CD14-positive monocyte (primary cell): ENCODE results near the gene GPR17. TPM values are rescaled to one million over a fixed set of nuclear protein-coding genes. Genes with fewer than 3 reads are reported as not detected.

Source experiments
- DNase-seq, 3 donors: peaks; one replicate each; pipeline ENCODE4 v3.0.0-alpha.2; 2011 to 2022
- H2AFZ ChIP-seq: 2 replicates; pipeline ENCODE4 v1.6.0; 2012; ENCODE audit warnings: mild to moderate bottlenecking, low read depth, low read length, inconsistent platforms; ENCODE audit not compliant: insufficient read depth, poor library complexity, severe bottlenecking
- H3K27ac ChIP-seq, 2 donors: 1 replicate in 1 of 2; 2 replicates in 1 of 2; pipeline ENCODE4 v1.5.1; 2012 to 2013; ENCODE audit warnings: low read length in 2 of 2, control low read depth in 1 of 2, inconsistent platforms in 1 of 2, low read depth in 1 of 2, mild to moderate bottlenecking in 1 of 2
- H3K27me3 ChIP-seq, 2 donors: one replicate each; pipeline versions ENCODE4 v1.6.0 to v1.6.1; 2011 to 2013; ENCODE audit warnings: low read length in 2 of 2; ENCODE audit not compliant: control insufficient read depth in 2 of 2, insufficient read depth in 2 of 2
- H3K36me3 ChIP-seq, 2 donors: replicated peaks in 1 of 2; 1 replicate in 1 of 2; 2 replicates in 1 of 2; pipeline versions ENCODE4 v1.5.1 to v1.6.1; 2012 to 2013; ENCODE audit warnings: low read length in 2 of 2, control low read depth in 1 of 2, inconsistent platforms in 1 of 2, mild to moderate bottlenecking in 1 of 2; ENCODE audit not compliant: insufficient read depth in 2 of 2, control insufficient read depth in 1 of 2
- H3K4me1 ChIP-seq, 2 donors: 1 replicate in 1 of 2; 2 replicates in 1 of 2; pipeline versions ENCODE4 v1.5.1 to v1.6.1; 2012 to 2013; ENCODE audit warnings: low read length in 2 of 2, control low read depth in 1 of 2, inconsistent platforms in 1 of 2, mild to moderate bottlenecking in 1 of 2, moderate library complexity in 1 of 2; ENCODE audit not compliant: insufficient read depth in 2 of 2, control insufficient read depth in 1 of 2
- H3K4me2 ChIP-seq: replicated peaks from 2 replicates; pipeline ENCODE3; 2012; ENCODE audit warnings: low read length, moderate library complexity, mild to moderate bottlenecking; ENCODE audit not compliant: poor library complexity, severe bottlenecking; ENCODE audit errors: extremely low read depth
- H3K4me3 ChIP-seq, 3 experiments: fragments of 200-600 bp in 1 of 3; sonication (generic) in 1 of 3; replicated peaks in 1 of 3; 1 replicate in 2 of 3; 2 replicates in 1 of 3; pipeline ENCODE4 v1.5.1; 2011 to 2013; ENCODE audit warnings: low read length in 3 of 3, mild to moderate bottlenecking in 3 of 3, control low read depth in 2 of 3, low read depth in 2 of 3, inconsistent platforms in 1 of 3, moderate library complexity in 1 of 3
- H3K79me2 ChIP-seq: 2 replicates; pipeline ENCODE4 v1.6.0; 2012; ENCODE audit warnings: mild to moderate bottlenecking, control low read depth, inconsistent platforms, low read length, moderate library complexity; ENCODE audit not compliant: insufficient read depth
- H3K9ac ChIP-seq: 2 replicates; pipeline ENCODE4 v1.6.0; 2017; ENCODE audit warnings: low read length, mild to moderate bottlenecking; ENCODE audit not compliant: insufficient read depth, poor library complexity, severe bottlenecking
- H3K9me3 ChIP-seq, 2 donors: replicated peaks in 1 of 2; 1 replicate in 1 of 2; 2 replicates in 1 of 2; pipeline versions ENCODE4 v1.5.1 to v1.6.1; 2012 to 2013; ENCODE audit warnings: low read length in 2 of 2, control low read depth in 1 of 2; ENCODE audit not compliant: control insufficient read depth in 1 of 2, insufficient read depth in 1 of 2
- H4K20me1 ChIP-seq: 2 replicates; pipeline ENCODE4 v1.6.0; 2012; ENCODE audit warnings: mild to moderate bottlenecking, low read length, control low read depth, moderate library complexity; ENCODE audit not compliant: insufficient read depth
- H3K27ac Mint-ChIP-seq, 7 donors: one replicate each; pipeline ENCODE4 v1.8.0; 2020; ENCODE audit warnings: mild to moderate bottlenecking in 7 of 7, mixed read lengths in 7 of 7, moderate library complexity in 6 of 7, inconsistent platforms in 2 of 7
- H3K27me3 Mint-ChIP-seq, 3 donors: one replicate each; pipeline ENCODE4 v1.8.0; 2021 to 2022; ENCODE audit warnings: low read depth in 3 of 3, mild to moderate bottlenecking in 3 of 3, mixed read lengths in 3 of 3, moderate library complexity in 3 of 3, inconsistent platforms in 1 of 3
- H3K36me3 Mint-ChIP-seq, 2 donors: one replicate each; pipeline ENCODE4 v1.8.0; 2020; ENCODE audit warnings: mixed read lengths in 2 of 2, inconsistent platforms in 1 of 2, mild to moderate bottlenecking in 1 of 2
- H3K4me1 Mint-ChIP-seq: one replicate; pipeline ENCODE4 v1.8.0; 2020; ENCODE audit warnings: mild to moderate bottlenecking, mixed read lengths
- H3K4me3 Mint-ChIP-seq, 2 donors: one replicate each; pipeline ENCODE4 v1.8.0; 2020; ENCODE audit warnings: mild to moderate bottlenecking in 2 of 2, mixed read lengths in 2 of 2, moderate library complexity in 1 of 2
- H3K9me3 Mint-ChIP-seq, 7 donors: one replicate each; pipeline ENCODE4 v1.8.0; 2020 to 2022; ENCODE audit warnings: mixed read lengths in 7 of 7, mild to moderate bottlenecking in 6 of 7, moderate library complexity in 6 of 7, inconsistent platforms in 2 of 7
- CTCF ChIP-seq: fragments of 200-600 bp; IDR thresholded peaks from one replicate; pipeline ENCODE4 v1.8.0; 2022; ENCODE audit warnings: antibody characterized with exemption, mild to moderate bottlenecking
- WGBS: methylation state at CpG from one replicate; pipeline ENCODE4 v1.1.5; 2013; ENCODE audit warnings: missing lambda C conversion rate; ENCODE audit not compliant: insufficient coverage; 5-methylcytosine and 5-hydroxymethylcytosine counted together
- intact Hi-C, 2 donors: fragments of 100-400 bp; cut with micrococcal nuclease; formaldehyde crosslinking; loops; one replicate each; pipeline versions ENCODE4 v1.15.0 to v1.15.1; 2023
- polyA plus RNA-seq, 3 donors: library from polyadenylated mRNA; depleted of rRNA in 1 of 3; unstranded in 2 of 3; stranded (reverse) in 1 of 3; fragments of 300-500 nt in 2 of 3; fragments of >200 nt in 1 of 3; fragmentation: Illumina TruSeq in 2 of 3; gene quantifications; 1 replicate in 2 of 3; 2 replicates in 1 of 3; pipeline ENCODE4 v1.2.3, GENCODE V29; 2012 to 2021

The GPR17 gene
- polyA plus RNA-seq, 3 donors, result 0.07 TPM; not detected in 2

- Histone ChIP-seq H3K4me1 (no peaks in the 10 kb centered on the region), H3K9me3 (peaks cover 0 to 7% of the 10 kb centered on the region in 2 donors), H3K36me3 (no peaks in the 10 kb centered on the region), H3K4me3 (no peak overlapping the region), H2AFZ (no peak overlapping the region), H3K27me3 (no peaks in the 10 kb centered on the region), H3K79me2 (no peaks in the 10 kb centered on the region), H3K27ac (no peak overlapping the region), H3K4me2 (no peak overlapping the region), H4K20me1 (no peaks in the 10 kb centered on the region), H3K9ac (no peak overlapping the region)
- H3K9me3 Mint-ChIP-seq, result peaks cover 0 to 7% (median 5%) of the 10 kb centered on the region in 7 donors
- 81% methylated on average over 8 of the region's 16 CpGs for WGBS
- H3K36me3 Mint-ChIP-seq, result no peaks in the 10 kb centered on the region
- no peak overlapping the region for H3K4me3 Mint-ChIP-seq
- H3K27ac Mint-ChIP-seq, result no peak overlapping the region
- intact Hi-C loops, result no loop called here
- TF ChIP-seq CTCF, result no peak
- DNase-seq, result no peak
- peaks cover 11% of the 10 kb centered on the region for H3K4me1 Mint-ChIP-seq
- peaks cover 0 to 5% (median 4%) of the 10 kb centered on the region in 3 donors for H3K27me3 Mint-ChIP-seq
Measured at GRCh38 chr2:127655209-127656073, 9.5 kb downstream of the GPR17 start.

GRCh38 chr2:127656569-127657231 is 10.7 kb downstream of the GPR17 start:
- Mint-ChIP-seq H3K4me1 (peaks cover 11% of the 10 kb centered on the region), H3K27ac (no peak overlapping the region), H3K4me3 (no peak overlapping the region), H3K27me3 (peaks cover 0 to 4% (median 3%) of the 10 kb centered on the region in 3 donors), H3K9me3 (peaks cover 0 to 7% (median 5%) of the 10 kb centered on the region in 7 donors), H3K36me3 (no peaks in the 10 kb centered on the region)
- no peaks in the 10 kb centered on the region for H4K20me1 ChIP-seq
- H3K27ac ChIP-seq, result no peak overlapping the region
- WGBS, result 96% methylated on average over 15 of the region's 15 CpGs
- H3K79me2 ChIP-seq, result no peaks in the 10 kb centered on the region
- H3K4me2 ChIP-seq, result no peak overlapping the region
- no peaks in the 10 kb centered on the region for H3K36me3 ChIP-seq
- H3K4me3 ChIP-seq, result no peak overlapping the region
- H2AFZ ChIP-seq, result no peak overlapping the region
- intact Hi-C loops, result no loop called here
- no peaks in the 10 kb centered on the region for H3K27me3 ChIP-seq
- DNase-seq, result no peak
- TF ChIP-seq CTCF, result no peak
- no peak overlapping the region for H3K9ac ChIP-seq
- H3K9me3 ChIP-seq, result peaks cover 0 to 7% of the 10 kb centered on the region in 2 donors
- H3K4me1 ChIP-seq, result no peaks in the 10 kb centered on the region
